Mesenteric fat pad (tissue), 1 donor: ENCODE results near the gene RIC3. TPM values are rescaled to one million over a fixed set of nuclear protein-coding genes. Genes with fewer than 3 reads are reported as not detected.

Experiments used
- DNase-seq: peaks from one replicate; pipeline ENCODE4 v3.0.0-alpha.2; 2020; ENCODE audit warnings: low spot score
- total RNA-seq: library from RNA; stranded (reverse); fragmentation: NEBNext Ultra II Directional; extraction: Animal tissue kit (Norgen Biotek cat#: 25700); gene quantifications from one replicate; pipeline ENCODE4 v1.2.1, GENCODE V29; 2021
- donor health status: DM: yes; HTN: yes; CAD: no.

Gene RIC3
- total RNA-seq, 1 donor from 2014 or later = 2.3 TPM

DNA sequence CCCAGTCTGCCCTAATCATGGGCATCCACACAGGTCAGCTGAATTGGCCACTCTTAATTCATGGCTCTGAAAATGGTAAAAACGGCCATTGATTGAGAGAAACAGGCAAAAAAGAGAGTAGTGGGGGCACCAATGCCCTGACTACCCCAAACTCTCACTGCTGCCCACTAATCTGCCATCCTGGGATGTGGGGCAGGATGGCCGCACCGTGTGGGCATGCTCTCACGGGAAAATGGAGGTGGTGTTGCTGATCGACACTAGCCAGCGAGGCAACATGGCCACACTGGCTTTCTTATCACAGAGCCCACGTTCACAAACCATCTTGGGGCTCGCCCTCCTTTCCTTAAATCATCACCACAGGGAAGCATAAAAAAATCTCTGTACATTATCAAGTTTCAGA, 99.1 kb downstream of the RIC3 start:
- DNase-seq = peak; percentile 51

DNA sequence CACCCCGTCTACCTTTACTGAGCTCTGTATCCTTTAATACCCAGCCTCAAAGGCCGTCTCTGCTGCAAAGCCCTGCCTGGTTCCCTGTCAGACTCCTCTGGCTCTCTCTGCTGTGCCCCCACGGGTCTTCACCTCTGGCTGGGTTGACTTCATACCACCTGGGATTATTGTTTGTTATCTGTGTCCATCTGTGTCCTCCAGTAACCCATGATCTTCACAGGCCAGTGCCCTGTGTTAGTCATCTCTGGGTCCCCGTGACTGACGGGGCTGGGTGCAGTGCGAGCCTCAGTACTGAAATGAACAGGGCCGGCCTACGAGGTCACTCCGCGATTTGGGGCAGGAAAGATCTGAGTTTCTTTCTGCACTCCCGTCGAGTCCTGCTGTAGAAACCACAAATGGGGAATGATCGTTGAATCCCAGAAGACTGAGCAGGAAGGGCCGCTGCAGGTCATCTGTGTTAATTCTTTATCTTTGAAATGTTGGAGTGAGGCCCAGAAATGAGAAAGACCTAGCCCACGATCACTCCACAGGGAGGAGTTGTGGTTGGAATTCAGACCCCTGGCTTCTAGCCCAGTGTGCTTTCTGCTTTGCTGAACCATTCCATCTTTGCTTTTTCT, 100.1 kb downstream of the RIC3 start:
- DNase-seq = peak; percentile 87

DNA sequence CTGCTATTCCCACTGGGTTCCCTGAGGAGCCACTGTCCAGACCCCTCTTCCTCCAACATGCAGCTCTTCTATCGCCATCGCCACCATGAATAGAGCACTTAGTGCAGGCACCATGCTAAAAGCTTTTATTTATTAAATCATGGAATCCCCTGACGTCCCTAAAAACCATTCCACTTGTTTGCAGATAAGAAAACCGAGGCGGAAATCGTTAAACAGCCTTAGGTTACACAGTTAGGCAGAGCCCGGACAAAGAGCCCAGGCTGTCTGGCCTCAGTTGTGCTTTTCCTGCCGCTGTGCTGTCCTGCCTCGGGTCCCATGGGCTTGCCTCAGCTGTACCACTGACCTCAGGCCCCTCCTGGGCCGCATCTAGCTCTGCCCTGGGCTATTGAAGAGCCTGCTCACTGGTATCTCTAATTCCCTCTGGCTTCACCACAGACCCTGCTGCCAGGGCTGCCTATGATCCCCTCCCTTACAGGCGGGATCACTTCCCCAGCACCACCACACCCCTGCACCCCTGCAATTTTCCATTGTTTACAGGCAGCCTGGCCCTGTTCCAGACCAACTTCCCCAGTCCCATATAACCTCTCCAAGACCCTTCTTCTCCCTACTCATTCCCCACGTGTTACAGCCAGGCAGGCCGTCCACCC, 100.8 kb downstream of the RIC3 start:
- DNase-seq = peak; percentile 83

DNA sequence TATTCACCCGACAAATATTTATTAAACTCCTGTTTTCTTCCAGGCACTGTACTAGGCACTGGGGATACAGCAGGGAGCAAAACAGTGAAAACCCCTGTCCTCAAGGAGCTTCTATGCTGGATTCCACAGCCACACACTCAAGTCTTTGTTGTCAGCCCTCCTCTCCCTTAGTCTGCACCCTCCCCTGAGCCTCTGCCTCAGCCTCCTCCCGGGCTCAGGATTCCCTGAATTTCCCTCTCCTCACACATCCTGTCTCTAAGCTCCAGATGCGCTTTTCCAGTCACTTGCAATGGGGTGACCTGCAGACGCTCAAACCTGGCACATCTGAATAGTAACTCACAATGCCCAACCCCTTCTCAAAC, 101.3 kb downstream of the RIC3 start:
- DNase-seq = peak; percentile 43

DNA sequence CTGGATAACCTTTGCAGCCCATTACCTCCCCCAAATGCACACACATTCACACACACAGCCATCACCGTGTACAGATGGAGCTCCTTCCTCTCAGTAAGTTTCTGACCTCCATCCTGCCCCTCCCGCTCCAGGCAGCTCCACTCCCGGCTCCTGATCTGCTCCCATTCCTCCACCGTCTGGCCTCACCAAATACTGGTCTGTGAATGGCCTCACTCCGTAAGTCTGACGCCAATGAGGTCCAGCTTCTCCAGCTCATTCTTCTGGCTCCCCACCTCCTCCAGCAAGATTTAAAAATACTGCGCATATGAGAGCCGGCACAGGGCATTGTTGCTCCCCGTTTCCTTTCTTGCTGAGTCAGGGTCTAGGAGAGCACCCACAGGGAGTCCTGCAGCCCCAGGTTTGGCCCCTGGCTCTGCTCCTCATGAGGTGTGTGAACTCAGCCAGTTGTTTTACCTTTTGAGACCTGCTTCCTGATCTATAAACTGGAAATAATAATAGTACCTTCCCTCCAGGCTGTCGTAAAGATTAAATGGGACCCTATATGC, 101.8 kb downstream of the RIC3 start:
- peak; percentile 37 for DNase-seq

DNA sequence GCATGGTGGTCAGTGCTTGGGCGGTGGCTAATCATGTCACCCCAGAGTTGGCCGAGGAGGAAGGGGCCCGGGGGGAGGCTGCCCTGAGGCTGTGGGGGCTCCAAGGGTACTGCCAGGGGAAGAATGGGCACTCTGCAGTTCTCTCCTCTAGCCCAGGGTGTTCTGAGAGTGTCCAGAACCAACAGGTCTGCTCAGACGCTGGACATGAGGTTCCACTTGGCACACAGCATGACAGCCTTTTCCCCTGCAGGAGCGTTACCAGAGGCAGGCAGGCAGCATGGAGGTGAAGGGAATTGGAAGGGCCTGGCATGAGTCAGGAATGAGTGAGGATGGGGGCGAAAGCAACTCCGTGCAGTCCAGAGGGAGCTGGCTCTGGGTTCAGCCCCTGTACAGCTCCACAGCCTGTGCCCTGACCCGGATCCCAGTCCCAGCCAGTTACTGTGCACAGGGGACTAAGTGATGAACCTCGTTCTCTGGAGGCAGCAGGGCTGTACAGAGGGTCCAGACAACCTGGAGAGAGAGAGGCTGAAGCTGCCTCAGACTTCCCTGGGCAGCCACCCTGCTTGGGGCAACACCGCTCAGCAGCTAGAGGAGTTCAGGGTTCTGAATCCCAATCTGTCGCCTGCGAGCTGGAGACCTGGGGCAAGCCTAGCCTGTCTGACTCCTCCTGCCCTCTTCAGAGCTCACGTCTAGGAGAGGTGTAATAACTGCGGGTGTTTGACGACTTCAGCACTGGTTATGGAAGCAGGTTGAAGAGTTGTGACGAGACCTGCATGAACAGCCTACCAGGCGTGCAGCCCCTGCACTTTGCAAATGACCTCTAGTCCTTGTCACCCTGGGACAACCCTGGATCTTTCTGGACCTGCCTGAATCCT, 102.6 kb downstream of the RIC3 start:
- DNase-seq = peak; percentile 65

DNA sequence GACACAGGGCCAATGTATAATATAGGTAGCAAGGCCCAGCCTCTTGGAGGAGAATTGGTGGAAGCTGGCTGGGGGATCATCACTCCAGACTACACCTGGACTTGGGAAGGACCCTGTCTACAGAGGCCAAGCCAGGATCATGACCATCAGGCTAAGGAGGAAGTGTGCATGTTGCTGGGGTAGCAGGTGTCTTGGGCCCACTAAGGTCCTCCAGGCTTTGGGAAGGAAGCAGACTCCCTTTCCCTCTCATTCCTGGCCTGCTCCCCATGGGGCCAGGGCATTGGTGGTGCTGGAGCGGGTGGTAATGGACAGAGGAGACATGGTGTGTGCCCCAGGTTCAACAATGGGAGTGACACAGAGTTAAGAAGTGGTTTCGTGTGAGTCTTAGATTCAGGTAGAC, 103.8 kb downstream of the RIC3 start:
- DNase-seq = peak; percentile 59

DNA sequence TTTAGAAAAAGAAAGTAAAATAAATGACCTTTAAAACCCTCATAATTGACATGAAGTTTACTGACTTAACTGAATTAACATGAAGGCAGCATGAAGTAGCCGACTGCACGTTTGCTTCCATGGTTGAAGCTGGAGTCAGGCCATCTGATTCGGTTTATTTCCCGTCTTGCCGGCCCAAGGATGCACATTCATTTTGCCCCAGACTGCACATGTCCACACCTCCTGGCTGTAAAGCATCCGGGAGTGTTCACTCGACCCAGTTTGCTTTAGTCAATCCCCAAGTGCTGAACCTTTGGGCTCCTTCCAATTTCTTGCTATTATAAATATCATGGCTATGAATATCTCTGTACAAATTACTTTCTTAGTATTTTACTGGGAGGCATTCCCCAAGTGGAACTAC, 105.5 kb downstream of the RIC3 start:
- DNase-seq = peak; percentile 88

DNA sequence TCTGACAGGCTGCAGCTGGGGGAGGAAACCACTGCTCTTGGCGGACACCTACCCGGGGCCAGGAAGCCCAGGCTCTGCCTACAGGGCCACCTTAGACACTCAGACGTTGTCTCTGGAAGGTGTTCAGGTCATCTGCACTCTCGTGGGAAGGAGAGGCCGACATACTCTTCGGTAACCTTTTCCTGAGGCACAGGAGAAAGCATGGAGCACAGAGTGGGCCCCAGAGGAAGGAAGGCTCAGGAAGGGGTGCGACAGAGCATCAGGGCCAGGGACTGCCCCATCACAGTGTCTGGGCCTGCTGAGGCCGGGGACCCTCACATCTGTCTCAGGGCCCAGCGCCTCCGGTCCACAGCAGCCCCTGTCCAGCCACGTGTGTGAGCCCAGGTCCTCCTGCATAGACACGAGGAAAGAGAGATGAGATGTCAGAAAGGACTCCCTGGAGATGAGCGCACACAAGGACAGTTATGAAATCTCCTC, 106.0 kb downstream of the RIC3 start:
- DNase-seq = peak; percentile 57

DNA sequence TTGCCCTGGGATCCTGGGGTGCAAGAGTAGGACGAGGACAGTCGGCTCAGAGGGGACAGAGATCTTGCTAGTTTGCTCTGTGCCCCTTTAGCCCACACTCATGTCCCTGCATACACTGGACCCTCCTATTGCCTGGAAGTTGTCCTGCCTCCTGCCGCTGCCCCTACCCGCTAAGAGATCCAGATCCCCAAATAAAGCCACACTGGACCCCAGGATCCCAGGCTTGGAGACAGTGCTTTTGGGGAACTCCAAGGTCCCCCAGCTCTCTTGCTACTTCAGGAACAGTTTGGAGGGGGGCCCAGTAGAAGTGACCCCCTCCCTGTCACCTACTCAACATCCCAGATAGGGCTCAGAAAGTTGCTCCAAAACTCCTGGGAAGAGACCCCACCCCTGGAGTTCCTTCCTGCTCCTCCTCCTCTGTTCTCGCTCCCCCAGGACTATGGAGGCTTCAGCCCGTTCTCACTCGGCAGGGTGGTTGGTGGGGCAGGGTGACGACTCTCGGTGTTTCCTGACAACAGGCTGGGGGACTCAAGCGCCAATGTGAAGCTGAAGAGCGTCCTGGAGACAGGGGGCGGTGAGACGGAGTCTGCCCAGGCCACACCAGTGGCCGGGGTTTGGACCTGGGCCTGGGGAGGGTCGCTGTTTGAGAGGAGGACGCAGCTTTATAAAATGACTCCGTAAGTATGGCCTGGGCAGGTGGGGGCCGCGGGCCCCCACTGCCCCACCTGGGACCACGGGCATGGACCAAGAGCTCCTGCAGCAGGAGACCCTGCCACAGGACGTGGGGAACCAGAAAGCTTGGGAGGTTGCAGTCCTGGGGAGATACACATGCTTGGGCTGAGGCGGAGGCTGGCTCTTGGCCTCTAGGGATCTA, 107.0 kb downstream of the RIC3 start:
- peak; percentile 64 for DNase-seq

DNA sequence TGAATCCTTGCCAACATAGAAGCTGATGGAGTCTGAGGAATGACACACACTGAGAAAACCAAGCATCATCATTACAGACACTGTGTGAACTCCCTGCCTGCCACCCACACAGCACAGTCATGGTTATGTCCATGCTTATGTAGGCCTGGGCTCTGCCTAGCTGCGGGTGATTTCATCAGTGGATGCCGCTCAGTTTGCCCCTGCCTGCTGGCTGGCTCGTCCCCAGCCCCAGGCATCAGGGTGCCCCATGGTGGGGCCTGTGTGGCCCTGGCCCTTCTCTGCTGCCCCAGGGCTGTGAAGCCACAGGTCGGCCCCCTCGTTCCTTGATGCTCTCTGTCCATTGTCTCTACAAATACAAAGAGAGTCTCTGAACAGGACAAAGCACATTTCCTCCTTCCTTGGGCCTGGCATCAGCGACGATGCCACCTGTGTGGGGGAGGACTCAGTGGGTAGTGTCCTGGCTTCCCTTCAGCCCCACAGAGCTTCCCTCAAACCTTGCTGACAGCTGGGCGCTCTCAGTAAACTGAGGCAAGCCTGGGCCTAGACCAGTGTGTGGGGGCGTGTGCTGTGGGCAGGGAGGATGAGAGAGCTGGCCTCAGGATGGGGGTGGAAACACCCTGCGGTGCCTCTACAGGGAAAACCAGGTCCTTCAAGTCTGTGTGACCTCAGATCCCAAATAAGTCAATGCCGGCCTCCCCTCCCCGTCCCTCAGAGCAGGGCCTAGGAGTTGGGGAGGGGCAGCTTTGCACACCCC, 107.8 kb downstream of the RIC3 start:
- DNase-seq = peak; percentile 83

DNA sequence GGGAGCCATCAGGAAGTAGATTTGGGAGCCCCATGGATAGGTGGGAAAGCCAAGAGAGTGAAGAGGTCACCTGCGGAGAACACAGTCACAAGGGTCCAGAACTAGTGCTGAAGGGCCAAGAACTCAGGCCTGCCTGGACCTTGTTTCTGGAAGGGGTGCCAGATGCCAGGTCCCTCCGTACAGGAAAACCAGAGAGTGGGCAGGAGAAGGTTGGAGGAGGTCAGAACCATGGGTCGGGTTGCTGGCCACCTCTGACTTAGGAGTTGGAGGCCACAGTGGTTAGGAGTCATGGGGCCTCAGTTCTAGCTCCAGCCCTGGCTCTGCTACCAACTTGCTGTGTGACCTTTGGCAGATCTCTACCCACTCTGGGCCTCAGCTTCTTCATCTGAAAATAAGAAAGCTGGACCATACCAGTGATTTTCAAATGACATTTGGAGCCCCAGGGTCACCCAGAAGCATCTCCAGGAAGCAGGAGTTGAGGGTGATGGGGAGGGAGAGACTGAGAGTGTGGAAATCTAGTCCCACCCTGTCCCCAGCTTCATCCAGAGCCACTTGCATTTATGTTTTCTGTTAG, 108.6 kb downstream of the RIC3 start:
- peak; percentile 45 for DNase-seq

DNA sequence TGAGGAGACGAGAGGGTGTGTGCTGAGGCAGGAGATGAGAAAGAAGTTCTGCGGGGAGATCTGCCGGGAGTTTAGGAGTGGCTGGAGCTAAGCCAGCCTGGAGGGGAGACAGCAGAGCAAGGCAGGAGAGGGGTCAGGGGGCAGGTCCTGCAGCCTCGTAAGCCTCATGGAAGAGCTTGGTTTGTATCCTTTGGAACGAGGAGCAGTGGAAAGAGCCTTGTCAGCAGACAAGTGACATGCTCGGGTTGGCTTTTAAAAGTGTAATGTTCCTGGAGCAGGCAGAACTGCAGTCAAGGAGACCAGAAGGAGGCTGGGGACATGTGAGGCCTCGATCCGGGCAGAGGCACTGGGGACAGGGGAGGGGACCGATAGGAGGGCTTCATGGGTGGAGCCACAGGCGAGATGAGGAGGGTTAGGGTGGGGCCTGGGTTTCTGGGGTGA, 109.2 kb downstream of the RIC3 start:
- DNase-seq = peak; percentile 86

DNA sequence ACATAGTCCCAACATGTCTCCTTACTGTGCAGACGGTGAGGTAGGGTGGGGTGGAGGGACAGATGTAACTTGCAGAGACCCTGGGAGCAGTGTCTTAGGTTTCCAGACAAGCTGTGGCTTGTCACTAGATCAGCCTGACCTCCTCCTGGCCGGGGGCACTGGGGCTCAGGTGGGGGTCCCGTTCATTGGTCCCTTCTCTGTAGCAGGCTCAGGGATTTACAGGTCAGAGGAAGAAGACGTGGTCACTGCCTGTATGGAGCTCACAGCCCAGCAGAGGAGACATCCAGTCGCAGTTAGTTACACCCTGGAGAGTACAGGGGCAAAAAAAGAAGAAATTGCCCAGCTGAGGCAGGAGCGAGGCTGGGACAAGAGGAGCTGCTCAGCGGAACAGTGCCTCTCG, 109.8 kb downstream of the RIC3 start:
- no peak for DNase-seq

DNA sequence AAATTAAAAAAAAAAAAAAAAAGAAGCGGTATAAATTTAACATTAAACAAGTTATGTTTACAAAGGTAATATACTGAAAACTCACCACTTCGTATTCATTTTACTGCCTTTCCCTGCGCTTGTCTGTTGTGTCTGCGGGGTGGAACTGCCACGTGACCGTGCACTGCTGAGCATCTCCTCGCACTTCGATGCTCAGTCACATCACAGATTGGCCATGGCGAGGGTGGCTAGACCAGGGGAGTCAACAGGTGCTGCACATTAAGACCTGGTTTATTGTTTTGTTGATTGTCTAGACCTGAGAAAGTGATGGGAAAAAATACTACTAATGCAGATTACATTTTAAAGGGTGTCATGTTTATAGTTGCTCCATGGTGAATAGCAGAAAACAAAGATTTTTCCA, 110.6 kb downstream of the RIC3 start:
- DNase-seq = peak; percentile 45

DNA sequence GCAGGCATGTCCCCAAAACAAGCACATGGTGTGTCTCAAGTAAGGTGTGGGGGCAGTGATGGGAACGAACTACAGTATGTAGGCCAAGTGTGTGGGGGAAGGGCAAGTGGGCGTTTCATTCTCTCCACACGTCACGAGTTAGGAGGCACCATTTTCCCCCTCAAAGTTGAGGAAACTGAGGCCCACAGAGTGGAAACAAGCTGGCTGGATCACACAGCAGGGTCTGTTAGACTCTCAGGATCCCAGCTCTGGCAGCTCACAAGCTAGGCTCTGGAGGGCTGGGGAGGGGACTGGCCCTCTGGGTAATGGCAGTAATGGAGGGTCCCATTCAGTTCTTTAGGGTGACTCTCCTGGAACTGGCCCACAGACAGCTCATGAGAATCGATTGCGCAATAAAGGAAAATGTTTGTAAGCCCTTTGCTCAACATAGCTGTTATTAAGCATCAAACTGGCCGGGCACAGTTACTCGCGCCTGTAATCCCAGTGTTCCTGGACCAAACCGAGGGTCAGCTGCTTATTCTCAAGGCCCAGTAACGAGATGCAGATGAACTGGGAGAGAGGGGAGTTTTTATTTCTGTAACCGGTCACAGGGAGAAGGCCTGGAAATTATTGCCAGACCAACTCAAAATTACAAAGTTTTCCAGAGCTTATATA, 111.9 kb downstream of the RIC3 start:
- peak; percentile 65 for DNase-seq
